GM19035 (cell line): ENCODE results near the gene PDZD7.

Experiments
- ATAC-seq: cut with Tn5 transposase; IDR thresholded peaks from one replicate; pipeline ENCODE4 v1.9.1; 2021; ENCODE audit not compliant: unreplicated experiment

The PDZD7 gene

DNA sequence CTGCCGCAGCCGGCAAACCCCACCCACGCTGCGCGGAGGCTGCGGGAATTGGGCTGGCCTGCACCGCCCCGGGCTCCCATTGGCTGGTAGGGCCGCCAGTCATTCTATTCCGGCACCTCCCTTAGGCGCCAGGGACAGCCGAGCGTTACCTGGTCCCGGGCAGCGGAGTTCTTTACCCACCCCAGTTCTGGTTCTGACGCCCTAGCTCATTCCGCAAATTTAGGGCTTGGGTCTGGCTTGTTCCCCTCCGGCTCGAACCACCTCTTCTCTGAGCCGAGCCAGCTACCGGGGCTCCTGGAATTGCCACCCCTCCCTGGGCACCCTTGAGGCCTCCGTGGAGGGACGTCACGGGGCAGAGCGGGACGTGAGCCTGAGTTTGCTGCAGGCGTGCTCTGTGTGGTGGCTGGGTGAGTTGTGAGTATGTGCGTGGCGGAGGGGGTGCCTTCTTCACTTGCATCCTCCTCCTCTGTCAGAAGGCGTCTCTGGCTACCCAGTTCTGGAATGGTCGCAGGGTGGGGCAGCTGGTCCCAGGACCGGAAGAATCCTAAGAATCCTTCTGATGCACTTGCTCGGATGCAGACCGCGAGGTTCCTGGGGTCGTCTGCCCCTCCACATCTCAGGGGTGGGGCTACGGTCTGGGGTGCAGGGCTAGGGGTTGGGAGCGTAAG is at the start of gene PDZD7, which contains the start of gene SFXN3:
Gene PDZD7 (minus strand): TSS at position 2 of the 668 bp plus-strand sequence. CDS start 910 bp downstream, outside the sequence.
Gene SFXN3 (plus strand): TSS at position 107 of the 668 bp plus-strand sequence. CDS start 3,461 bp downstream, outside the sequence.
- ATAC-seq, result peak; percentile 96

DNA sequence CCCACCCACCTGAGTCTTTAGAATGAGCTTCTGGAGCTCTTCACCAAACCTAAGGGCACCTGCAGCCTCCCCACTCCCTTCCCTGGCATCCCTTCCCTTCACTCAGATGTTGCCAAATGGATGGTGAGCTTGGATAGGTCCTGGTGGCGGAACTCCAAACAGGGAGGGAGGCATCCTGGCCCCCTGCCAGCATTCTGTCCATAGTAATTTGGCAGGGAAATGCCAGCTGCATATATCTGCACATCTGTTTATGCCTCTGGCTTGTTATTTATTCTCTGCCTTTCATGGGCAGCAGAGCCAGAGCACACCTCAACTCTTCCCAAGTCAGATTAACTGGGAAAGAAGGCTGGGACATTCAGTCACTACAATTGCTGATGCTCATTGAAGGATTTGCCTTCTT is 48.9 kb upstream of the PDZD7 start:
- no peak for ATAC-seq

DNA sequence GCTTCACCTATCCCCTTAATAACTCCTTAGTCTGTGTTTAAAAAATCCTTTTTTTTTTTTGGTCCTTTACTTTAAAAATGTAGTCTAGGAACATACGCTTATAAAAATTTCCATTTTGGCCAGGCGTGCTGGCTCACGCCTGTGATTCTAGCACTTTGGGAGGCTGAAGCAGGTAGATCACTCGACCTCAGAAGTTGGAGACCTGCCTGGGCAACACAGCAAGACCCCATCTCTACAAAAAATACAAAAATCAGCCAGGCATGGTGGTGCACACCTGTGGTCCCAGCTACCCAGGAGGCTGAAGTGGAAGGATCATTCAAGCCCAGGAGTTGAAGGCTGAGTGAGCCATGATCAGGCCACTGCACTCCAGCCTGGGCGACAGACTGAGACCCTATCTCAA is 45.7 kb upstream of the PDZD7 start:
- ATAC-seq, result no peak

DNA sequence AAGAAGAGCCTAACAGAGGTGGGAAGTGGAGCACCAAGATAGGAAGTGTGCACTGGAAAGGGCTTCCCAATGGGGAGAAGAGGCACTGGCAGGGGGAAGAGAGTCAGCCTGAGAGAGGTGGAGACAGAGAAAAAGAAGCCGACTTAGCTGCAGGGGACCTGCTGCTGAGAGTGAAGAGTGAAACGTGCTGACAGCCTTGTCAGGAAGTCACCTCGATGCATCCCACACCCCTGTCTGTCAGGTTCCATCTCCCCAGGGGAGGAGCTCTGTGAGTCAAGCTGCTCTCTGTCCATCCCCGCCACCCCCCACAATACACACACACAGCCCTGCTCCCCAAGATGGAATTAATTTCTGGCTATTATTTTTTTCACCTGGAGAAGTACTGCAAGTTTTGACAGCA is 44.8 kb upstream of the PDZD7 start:
- no peak for ATAC-seq

DNA sequence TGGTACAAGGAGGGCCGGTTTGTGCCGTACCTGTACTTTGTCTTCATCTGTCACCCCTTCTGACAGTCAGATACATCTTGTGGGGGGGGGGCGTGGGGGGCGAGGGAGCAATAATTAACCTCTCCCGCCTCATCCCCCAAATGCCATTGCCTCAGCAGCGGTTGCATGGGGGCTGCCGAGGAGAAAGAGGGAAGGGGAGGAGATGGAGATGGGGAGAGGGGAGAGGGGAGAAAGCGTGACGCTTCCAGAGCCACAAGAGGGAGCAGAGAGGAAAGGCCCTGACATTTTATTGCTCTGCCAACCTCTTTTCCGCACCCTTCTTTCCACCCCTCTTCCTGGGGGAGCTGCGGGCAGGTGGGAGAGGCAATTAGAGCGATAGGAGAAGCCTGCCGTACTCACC is 42.7 kb upstream of the PDZD7 start:
- ATAC-seq, result no peak

DNA sequence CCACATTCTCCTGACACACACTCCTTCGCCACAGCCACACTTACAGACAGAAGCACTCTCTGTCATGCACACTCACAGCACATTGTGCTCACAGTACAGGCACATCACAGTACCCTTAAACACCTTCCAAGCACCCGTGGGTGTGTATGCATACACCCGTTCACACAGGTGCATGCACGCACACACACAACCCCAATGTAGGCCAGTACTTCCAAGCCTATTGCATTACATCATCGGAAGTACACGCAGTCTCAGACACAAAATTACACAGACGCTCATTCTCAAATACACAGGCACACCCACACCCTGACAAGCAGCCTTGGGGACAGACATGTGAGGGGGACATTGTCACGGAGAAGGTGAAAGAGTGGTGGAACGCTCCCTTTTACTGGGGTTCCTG is 42.0 kb upstream of the PDZD7 start:
- no peak for ATAC-seq

DNA sequence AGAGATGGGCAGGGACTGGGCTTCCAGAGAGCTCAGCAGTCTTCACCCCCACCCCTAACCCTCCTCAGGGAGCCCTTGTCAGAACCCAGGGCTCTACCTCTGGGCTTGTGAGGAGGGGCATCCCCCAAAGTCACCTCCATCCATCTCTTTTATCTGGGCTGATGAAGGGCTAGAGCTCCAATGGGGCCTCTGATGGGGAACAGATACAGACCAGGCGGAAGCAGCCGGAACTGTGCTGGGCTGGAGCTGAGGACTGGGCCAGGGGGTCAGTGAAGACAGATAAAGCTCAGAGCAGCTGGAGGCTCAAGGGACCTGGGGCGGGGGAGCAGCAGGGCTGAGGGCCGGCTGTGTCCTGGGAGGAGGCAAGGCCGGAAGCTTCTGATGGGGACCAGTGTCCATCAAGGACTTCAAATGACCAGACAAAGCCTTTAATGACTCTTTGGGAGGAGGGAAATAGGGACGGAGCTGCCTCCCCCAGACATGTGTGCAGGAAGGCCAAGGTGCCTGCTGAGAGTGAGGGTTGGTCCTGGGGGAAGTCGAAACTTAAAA is 41.0 kb upstream of the PDZD7 start:
- no peak for ATAC-seq

DNA sequence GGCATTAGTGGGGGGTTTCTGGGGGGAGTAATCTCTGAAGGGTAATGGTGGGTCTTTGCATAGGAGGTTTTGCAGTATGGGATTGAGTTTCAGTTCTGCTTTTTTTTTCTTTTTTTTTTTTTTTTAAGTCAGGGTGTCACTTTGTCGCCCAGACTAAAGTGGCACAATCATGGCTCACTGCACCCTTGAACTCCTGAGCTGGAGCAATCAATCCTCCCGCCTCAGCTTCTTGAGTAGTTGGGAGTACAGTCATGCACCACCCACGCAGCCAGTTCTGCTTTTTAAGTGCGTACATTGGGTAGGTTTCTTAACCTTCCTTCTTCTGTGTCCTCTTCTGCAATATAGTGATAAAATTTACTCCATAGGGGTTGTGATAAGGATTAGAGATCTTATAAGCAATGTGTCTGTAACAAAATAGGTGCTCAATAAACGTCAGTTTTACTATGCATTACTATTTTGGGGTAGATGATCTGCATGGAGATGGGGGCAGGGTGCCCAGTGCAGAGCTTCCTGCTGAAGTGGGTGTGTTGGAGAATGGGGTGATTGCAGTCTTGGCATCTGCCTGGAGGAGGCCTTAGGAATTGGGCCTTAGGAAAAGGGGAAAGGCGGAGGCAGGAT is 40.4 kb upstream of the PDZD7 start:
- no peak for ATAC-seq

DNA sequence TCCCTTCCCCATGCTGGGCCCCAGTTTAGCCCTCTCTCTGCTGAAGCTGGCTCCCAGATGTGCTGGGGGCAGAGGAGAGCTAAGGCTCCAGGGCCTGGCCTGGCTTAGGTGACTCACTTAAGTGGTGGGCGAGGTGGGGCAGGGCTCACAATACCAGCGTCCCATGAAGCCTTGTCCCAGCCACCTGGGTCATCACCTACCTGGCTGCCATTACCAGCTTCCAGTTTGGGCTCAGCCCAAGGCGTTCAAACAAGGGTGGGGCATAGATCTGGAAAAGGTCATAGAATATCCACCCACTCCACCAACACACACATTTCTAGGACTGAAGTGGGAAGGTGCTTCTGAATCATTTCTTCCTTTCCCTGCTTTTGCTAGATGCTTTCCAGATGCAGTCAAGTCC is 39.2 kb upstream of the PDZD7 start:
- ATAC-seq, result no peak

DNA sequence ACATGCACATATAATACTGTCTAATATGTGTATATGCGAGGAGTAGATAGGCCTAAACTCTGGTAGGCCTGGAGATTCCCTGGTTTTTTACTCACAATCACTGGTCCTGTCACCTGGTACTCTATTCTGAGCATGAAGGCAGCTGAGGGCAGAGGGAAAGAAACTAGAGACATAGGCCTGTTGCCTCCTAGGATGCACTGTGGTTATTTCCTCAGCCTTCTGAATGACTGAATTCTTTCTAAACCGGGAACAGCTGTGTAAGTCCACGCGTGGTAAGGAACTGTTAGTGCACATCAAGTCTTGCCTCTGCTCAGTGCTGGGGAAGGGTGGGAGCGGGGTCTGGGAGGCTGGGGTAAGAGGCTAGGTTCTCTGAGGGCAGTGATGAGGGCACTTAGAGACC is 38.5 kb upstream of the PDZD7 start:
- no peak for ATAC-seq

DNA sequence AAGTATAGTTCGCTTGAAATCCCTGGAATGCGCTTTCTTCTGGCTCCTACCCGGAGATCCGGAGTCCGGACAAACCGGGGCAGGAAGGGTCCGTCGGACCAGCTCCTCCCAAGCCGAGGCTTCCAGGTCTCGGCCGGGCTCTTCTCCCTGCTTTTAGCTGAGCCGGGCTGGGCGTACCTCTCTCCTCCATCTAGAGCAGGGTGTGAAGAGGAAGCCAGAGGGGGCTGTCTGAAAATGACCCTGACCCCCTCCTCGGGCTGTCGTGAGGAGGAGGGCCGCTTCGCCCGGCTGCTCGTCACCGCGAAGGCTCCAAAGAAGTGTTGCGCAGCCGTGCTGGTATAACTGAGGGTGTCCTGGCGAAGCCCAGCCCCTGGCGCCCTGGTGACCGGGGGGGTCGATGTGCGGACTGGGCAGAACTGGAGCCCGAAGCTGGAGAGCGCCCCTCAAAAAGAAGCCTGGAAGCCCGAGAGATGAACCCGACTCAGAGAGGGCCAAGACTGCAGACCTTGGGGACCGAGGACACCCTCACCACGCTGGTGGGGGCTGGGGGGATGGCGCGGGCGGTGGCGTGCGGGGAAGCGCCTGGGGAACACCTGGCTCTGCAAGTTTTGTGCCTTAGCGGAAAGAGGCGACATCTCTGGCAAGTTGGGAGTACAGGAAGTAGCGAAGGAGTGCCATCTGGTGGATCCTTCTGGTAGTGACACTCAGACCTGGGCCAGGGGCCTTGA is 36.6 kb upstream of the PDZD7 start:
- ATAC-seq, result peak; percentile 63

DNA sequence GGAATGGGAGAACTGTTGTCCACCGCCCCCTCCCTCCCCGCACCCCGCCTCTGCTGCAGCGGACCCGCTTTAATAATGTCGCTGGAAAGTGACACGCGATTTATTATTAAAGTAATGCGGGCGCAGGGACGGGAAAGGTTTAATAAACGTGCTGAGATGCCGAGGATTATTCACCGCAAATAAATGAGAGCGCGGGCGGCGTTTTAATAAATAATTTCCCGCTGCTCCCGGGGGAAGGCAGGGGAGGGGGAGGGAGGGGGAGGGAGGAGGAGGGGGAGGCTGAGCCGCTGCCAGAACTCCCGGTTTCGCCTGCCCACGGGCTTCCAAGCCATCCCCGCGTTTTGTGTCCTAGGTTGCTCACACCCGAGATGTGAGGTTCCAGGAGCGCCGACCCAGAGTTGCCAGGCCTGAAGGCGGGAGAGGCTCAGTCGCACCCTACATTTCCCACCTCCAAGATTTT is 36.0 kb upstream of the PDZD7 start:
- no peak for ATAC-seq

DNA sequence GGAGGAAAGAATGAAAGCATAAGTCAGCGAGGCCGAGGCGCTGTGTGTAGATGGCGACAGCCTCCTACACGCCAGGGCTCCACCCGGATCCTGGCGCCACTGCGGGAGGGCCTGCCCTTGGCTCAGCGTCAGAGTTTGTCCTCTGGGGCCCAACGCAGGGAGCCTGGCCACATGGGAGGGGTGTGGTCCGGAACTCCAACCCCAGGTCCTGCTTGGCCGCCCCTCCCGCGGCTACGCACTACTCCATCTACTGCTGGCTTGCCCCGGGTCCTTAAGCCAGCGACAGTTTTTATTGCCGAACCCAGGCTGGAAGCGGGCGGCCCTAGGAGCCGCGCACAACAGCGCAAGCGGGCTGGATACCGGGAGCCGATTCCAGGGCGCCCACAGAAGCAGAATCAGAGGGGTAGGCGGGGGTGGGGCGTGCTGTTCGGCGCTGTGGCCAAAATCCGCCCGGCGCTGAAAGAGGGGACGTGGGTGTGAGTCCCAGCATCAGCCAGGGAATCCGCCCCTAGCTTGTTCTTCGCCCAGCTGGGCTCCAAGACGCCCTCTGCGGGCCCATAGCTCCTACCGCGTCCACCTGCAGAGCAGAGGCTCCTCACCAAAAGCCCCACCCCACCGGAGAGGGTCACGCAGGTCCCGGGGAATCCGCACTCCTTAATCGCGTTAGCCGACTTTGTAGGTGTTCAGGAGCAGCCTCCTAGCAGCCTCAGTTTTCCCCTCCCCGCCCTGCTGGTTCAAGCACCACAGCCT is 35.4 kb upstream of the PDZD7 start:
- no peak for ATAC-seq

DNA sequence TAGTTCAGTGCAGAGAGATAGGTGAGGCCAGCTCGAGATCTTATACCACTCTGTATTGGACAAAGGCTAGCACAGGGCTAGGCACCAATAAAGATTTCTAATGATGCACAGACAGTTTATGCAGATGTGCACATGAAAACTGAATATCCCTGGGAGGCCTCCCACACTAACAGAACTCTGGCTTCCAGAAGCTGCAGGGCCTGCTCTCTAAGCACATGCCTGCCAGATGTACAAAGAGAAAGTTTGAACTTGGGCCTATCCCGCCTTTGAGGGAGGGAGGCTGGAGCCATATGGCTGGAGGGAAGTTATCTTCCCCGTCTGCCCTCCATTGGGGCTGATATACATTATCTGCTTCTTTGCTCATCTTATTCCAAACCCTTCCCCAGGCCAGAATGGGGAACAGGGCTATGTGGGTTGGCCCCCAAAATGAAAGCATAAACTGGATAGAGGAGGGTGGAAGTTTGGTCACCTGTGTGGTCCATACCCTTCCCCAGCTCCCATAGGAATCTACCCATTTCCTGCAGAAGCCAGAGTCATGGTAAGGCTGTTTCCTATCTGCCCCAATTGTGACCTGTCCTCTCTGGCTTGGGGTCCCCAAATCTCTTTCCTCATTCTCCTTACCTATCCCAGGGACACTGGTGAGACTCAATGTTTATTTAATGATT is 34.7 kb upstream of the PDZD7 start:
- ATAC-seq, result no peak

DNA sequence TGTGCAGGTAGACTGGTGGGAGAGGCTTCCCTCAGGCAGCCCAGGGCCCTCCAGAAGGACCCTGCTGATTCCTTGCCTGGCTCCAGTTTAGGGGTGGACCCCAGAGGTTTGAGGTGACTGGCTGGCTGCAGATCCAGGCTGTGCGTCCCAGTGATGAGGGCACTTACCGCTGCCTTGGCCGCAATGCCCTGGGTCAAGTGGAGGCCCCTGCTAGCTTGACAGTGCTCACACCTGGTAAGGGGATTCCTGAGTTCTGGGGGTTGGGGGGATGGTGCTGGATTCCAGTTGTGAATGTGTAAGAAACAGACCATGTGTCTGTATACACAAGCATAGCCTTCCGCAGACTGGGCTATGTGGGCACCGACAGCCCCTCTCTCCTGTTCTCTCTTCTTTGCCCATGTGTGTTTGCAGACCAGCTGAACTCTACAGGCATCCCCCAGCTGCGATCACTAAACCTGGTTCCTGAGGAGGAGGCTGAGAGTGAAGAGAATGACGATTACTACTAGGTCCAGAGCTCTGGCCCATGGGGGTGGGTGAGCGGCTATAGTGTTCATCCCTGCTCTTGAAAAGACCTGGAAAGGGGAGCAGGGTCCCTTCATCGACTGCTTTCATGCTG is 33.6 kb upstream of the PDZD7 start:
- ATAC-seq, result no peak

DNA sequence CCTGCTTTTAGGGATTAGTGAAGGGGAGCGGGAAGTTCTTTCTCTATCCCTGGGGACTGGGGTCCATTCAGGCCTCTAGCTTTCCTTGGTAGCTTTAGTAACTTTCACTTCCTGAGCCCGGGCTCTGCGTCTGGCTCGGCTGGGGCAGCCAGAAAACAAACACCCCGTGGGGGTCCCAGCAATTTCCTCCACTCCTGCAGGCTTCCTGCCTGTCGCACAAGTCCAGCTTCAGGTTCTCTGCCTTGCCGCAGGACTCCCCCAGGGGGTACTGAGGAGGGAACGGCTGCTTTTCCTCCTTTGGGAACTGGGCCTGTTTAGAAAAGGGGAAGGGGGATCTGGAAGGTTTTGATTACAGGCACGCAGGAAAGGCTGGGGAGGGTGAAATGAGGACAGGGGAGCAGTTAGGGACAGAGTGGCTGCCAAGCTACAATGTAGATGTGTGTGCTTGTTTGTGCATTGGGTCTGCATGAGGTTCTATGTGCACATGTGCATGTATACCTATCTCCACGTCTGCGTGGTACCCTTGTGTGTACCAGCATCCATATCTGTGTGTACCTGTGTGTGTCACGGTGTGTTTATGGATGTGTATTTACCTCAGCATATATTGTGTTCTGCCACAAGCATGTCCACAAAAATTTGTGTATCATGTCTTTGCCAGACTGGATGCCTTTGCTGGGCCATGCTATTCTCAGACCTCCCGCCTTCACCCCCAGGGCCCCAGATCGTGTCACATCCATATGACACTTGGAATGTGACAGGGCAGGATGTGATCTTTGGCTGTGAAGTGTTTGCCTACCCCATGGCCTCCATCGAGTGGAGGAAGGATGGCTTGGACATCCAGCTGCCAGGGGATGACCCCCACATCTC is 32.9 kb upstream of the PDZD7 start:
- no peak for ATAC-seq

DNA sequence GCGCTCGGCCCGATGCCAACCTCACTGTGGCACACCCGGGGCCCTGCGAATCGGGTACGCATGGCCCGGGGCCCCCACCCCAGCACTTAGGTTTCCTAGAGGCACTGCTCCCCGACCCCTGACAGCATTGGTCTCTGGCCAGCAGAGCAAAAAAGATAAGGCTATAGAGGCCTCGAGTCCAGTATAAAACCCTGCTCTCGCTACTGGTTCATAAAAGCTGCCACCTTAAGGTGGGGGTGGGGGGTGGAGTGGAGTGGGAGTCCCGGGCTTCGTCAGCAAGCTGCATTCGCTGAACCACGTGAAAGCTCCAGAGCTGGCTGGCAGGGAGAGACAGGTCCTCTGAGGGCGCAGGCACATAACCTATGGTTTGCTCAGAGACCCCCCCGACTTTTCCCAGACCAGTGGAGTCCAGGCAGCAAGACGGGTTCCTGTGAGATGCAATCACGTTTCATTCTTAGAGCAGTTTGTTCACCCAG is 32.2 kb upstream of the PDZD7 start:
- ATAC-seq, result no peak

DNA sequence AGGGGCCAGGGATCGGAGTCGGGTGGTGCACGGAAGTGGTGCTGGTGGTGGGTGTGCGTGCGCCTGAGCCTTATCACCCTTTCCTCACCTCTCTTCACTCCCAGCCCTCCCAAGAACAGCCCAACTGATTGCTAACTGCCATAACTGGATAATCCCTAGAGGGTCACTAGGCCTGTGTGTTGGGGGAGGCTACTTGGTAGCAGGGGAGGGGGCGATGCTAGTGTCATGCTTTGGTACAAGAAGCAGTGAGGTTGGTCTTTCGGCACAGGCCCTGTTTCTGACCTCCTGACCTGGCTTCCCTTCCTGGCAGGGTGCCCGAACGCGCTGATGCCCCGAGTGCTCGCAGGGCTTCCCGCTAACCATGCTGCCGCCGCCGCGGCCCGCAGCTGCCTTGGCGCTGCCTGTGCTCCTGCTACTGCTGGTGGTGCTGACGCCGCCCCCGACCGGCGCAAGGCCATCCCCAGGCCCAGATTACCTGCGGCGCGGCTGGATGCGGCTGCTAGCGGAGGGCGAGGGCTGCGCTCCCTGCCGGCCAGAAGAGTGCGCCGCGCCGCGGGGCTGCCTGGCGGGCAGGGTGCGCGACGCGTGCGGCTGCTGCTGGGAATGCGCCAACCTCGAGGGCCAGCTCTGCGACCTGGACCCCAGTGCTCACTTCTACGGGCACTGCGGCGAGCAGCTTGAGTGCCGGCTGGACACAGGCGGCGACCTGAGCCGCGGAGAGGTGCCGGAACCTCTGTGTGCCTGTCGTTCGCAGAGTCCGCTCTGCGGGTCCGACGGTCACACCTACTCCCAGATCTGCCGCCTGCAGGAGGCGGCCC is 31.5 kb upstream of the PDZD7 start:
- ATAC-seq, result no peak
